Esophagus mucosa (tissue), 1 donor: Measurements from ENCODE around the gene CDHR3. TPM values are rescaled to one million over a fixed set of nuclear protein-coding genes. Genes with fewer than 3 reads are reported as not detected.
"Not testable (repeated sequence)": the region's sequence is repeated elsewhere in the genome, so short reads cannot be mapped to it uniquely, and the experiment has no call there.

Experiments
- ATAC-seq: fragments of 200-7000 bp; cut with Tn5 transposase; one replicate; pipeline ENCODE4 v1.9.1; 2020
- total RNA-seq: library from RNA; stranded (reverse); gene quantifications from one replicate; pipeline ENCODE4 v1.2.4, GENCODE V29; 2023
- donor health status: DM: yes; HTN: yes; CAD: no.

The CDHR3 gene
- total RNA-seq, result 1.00 TPM

DNA sequence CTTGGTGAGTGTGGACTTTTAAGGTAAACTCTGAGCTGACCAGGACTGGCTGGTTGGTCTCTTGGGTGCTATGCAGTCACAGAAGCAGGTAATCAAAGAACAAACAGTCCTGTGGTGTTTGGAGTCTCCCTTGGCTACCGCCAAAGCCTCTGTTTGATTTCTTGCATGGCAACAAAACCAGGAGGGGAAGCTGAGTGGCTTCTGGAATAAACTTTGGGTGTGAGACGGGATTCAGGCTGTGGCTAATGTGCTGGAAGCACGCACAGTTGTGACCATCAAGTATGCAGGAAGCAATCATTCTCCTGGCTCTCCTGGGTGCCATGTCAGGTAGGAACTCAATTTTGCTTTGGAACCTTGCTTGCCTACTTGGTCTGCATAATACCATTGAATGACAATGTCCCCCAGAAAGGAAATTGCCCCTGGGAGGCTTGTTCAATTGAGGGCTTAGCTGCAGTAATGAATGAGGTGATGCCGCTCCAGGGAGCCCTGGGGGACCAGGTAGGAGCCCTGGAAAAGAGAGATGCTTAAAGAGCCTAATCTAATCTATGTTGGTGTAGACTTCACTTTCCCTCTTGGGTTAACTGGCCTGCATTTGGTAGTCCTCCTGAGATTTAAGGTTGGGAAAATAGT, at the start of gene CDHR3:
Gene CDHR3 (plus strand): TSS at position 227 of the 630 bp plus-strand sequence. CDS start 55 bp downstream, at position 282.
- ATAC-seq, result no peak

- no peak for ATAC-seq
Observed at GRCh38 chr7:105913947-105914346, 49.1 kb upstream of the CDHR3 start.

- ATAC-seq, result no peak
Observed at GRCh38 chr7:105916603-105917002, 46.5 kb upstream of the CDHR3 start.

- no peak for ATAC-seq
Observed at GRCh38 chr7:105917659-105918058, 45.4 kb upstream of the CDHR3 start.

- ATAC-seq, result no peak
Observed at GRCh38 chr7:105920766-105921165, 42.3 kb upstream of the CDHR3 start.

GRCh38 chr7:105924945-105925344, 38.1 kb upstream of the CDHR3 start:
- ATAC-seq, result no peak

DNA sequence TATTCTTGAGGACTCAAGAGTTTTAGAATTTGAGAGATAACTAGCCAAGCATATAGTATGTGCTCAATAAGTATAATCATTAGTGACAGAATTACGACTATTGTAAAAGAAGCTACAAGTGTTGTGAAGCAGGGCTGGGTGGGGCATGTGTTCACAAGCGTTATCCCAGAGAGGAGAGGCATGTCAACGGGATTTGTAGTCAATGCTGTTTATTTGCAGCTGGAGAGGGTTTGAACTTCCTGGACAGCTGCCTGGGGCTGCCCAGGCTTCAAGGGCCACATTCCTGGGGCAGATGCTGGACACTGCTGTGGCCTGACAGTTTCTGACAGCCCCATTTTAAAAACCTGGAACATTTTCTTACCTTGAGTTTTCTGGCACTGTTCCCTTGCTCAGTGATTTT, 36.9 kb upstream of the CDHR3 start:
- ATAC-seq, result no peak

- no peak for ATAC-seq
Observed at GRCh38 chr7:105931179-105931578, 31.9 kb upstream of the CDHR3 start.

GRCh38 chr7:105932835-105933477, 30.1 kb upstream of the CDHR3 start:
- no peak for ATAC-seq

GRCh38 chr7:105934572-105935185, 28.4 kb upstream of the CDHR3 start:
- peak; percentile 63 for ATAC-seq

GRCh38 chr7:105935250-105935649, 27.8 kb upstream of the CDHR3 start:
- peak; percentile 84 for ATAC-seq

DNA sequence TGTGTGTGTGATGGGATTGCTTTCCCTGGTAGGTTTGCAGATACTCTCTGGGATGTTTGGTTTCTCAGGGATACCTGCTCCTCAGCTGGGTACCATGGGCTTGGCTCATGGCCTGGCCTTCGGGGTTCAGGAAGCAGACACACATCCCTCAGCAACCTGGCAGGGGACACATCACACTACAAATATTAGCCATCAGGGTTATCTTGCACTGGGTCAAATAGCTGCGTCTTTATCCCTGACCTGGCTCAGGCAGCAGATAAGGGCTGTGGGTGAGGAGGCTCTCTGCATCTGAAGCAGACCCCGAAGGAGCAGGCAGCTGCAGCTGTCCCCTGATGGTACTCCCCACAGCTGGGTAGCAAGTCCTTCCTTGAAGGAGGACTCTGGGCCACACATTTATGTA, 25.7 kb upstream of the CDHR3 start:
- ATAC-seq, result no peak

- no peak for ATAC-seq
Observed at GRCh38 chr7:105940109-105940508, 23.0 kb upstream of the CDHR3 start.

GRCh38 chr7:105941596-105941995, 21.5 kb upstream of the CDHR3 start:
- ATAC-seq, result no peak

GRCh38 chr7:105943486-105943885, 19.6 kb upstream of the CDHR3 start:
- no peak for ATAC-seq

GRCh38 chr7:105945848-105946247, 17.2 kb upstream of the CDHR3 start:
- ATAC-seq, result no peak

- ATAC-seq, result no peak
Observed at GRCh38 chr7:105951597-105951996, 11.5 kb upstream of the CDHR3 start.

DNA sequence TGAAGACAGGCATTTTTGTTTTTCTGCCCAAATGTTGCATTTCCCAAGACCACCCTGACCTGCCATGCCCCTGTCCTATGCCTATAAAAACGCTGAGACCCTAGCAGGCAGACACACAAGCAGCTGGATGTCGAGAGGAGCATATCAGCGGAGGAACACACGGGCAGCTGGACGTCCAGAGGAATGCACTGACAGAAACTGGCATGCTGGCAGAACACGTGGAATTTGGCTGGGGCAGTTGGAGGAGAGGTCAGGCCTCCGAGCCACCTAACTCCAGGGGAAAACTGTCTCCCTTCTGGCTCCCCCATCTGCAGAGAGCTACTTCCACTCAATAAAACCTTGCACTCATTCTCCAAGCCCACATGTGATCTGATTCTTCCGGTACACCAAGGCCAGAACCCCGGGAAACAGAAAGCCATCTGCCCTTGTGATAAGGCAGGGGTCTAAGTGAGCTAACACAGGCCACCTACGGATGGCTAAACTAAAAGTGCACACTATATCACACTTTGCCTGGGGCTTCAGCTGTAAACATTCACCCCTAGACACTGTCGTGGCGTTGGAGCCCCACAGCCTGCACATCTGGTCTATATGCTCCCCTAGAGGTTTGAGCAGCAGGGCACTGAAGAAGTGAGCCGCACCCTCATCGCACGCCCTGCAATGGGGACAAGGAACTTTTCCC, 10.0 kb upstream of the CDHR3 start:
- ATAC-seq, result no peak

DNA sequence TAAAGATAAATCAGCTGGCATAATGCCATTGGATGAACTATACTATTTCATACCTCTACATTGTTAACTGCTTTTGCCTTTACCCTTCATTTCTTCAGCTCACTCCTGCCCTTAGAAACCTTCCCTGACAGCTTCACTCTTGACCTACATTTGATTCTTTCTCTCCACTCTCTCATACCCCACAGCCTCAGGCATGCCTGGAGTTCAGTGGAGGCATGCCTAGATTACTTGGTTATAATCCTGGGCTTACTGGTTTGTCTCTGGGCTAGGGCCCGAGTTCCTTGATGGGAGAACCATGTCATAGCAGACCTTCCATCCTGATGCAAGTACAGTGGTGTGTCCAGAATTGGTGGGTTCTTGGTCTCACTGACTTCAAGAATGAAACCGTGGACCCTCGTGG, 8.4 kb upstream of the CDHR3 start:
- no peak for ATAC-seq

DNA sequence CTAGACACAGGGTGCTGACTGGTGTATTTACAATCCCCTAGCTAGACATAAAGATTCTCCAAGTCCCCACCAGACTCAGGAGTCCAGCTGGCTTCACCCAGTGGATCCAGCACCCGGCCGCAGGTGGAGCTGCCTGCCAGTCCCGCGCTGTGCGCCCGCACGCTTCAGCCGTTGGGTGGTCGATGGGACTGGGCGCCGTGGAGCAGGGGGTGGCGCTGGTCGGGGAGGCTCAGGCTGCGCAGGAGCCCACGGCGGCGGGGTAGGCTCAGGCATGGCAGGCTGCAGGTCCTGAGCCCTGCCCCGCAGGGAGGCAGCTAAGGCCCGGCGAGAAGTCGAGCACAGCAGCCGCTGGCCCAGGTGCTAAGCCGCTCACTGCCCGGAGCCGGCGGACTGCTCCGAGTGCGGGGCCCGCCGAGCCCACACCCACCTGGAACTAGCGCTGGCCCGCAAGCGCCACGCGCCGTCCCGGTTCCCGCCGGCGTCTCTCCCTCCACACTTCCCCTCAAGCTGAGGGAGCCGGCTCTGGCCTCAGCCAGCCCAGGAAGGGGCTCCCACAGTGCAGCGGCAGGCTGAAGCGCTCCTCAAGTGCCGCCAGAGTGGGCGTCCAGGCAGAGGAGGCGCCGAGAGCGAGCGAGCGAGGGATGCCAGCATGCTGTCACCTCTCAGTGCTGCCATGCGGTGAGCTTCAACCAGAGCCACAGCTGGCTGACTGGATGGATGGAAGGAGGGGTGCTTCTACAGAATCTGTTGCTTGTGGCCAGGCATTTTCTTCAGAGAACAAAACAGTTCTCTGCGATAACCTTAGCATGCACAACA, 7.2 kb upstream of the CDHR3 start:
- ATAC-seq, result not testable (repeated sequence)

DNA sequence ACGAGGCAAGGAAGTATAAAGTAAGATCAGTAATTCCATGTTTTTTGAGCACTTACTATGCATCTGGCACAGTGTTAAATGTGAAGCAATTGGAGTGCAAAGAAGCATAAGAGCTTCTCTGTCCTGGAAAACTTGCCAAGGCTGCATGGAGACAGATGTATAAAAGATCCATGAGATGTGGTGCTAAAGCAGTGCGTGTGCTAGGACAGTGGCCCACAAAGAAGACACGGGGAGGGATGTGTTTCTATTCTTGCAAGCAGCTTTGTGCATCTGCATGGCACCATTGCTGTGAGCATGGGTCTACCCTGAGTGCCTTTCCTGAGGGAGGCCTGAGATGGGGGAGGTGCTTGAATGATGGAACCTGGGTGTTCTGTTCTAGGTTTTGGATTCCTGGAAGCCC, 5.1 kb upstream of the CDHR3 start:
- ATAC-seq, result no peak

- no peak for ATAC-seq
Observed at GRCh38 chr7:105962353-105962752, 711 bp upstream of the CDHR3 start.

DNA sequence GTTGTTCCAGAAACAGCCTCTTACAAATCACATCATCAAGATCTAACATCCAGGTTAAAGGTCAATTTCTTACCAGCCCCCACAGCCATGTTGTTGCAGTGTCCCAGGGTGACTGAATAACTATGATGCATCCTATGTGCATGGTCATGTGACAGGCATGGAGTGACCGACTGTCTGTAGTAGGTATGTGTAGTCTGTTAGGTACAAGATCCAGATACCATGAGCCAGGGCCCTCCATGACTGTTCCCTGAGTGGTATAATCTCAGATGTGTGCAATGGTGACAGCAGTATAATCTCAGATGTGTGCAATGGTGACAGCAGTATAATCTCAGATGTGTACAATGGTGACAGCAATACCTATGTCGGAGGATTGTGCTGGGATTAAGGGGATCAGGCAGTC, 8.8 kb downstream of the CDHR3 start:
- no peak for ATAC-seq
